GM21786 (cell line): Measurements from ENCODE around the gene ITGAE.
"Not testable (repeated sequence)": the region's sequence is repeated elsewhere in the genome, so short reads cannot be mapped to it uniquely, and the experiment has no call there.

ENCODE experiments used
- ATAC-seq: cut with Tn5 transposase; IDR thresholded peaks from one replicate; pipeline ENCODE4 v1.9.1; 2021; ENCODE audit not compliant: unreplicated experiment

The ITGAE gene

GRCh38 chr17:3800362-3801271 is at the start of gene ITGAE:
Gene ITGAE (minus strand): TSS chr17:3801188. CDS start chr17:3801144, 44 bp downstream.
- no peak for ATAC-seq

- no peak for ATAC-seq
These were observed 47.3 kb upstream of the ITGAE start for GRCh38 chr17:3848229-3848835.

- no peak for ATAC-seq
These were observed 46.2 kb upstream of the ITGAE start for GRCh38 chr17:3847165-3847670.

GRCh38 chr17:3846437-3847164 is 45.6 kb upstream of the ITGAE start:
- ATAC-seq, result no peak

- ATAC-seq, result peak; percentile 92
These were observed 44.8 kb upstream of the ITGAE start, which contains the start of gene NCBP3 for GRCh38 chr17:3845621-3846436. Gene NCBP3 (minus strand): TSS chr17:3846246. CDS start chr17:3846223, 23 bp downstream.

GRCh38 chr17:3845291-3845620 is 44.3 kb upstream of the ITGAE start:
- ATAC-seq, result no peak

- not testable (repeated sequence) for ATAC-seq
These were observed 43.6 kb upstream of the ITGAE start for GRCh38 chr17:3844556-3844955.

- ATAC-seq, result no peak
These were observed 43.0 kb upstream of the ITGAE start for GRCh38 chr17:3843935-3844516.

- no peak for ATAC-seq
These were observed 37.2 kb upstream of the ITGAE start for GRCh38 chr17:3838206-3838605.

- ATAC-seq, result no peak
These were observed 35.6 kb upstream of the ITGAE start for GRCh38 chr17:3836551-3836950.

- no peak for ATAC-seq
These were observed 34.6 kb upstream of the ITGAE start for GRCh38 chr17:3835410-3836229.

GRCh38 chr17:3834811-3835210 is 33.8 kb upstream of the ITGAE start:
- no peak for ATAC-seq

GRCh38 chr17:3828852-3829232 is 27.9 kb upstream of the ITGAE start:
- ATAC-seq, result no peak

GRCh38 chr17:3828151-3828851 is 27.3 kb upstream of the ITGAE start:
- ATAC-seq, result no peak

- ATAC-seq, result no peak
These were observed 26.3 kb upstream of the ITGAE start for GRCh38 chr17:3827124-3827773.

GRCh38 chr17:3826191-3826590 is 25.2 kb upstream of the ITGAE start:
- no peak for ATAC-seq

GRCh38 chr17:3821101-3821500 is 20.1 kb upstream of the ITGAE start:
- no peak for ATAC-seq

- ATAC-seq, result no peak
These were observed 17.8 kb upstream of the ITGAE start for GRCh38 chr17:3818786-3819185.
